HEK293T (cell line): ENCODE data around the gene ALDH6A1.

Experiments
- CTCF ChIA-PET: fragments of 350-600 bp; formaldehyde crosslinking; extraction: SDS; loops from one replicate; lab custom pipeline; 2021; ENCODE audit warnings: antibody characterized with exemption, inconsistent platforms; lab: Yijun Ruan, JAX
- POLR2A ChIA-PET: fragments of 350-600 bp; formaldehyde crosslinking; extraction: SDS; loops from one replicate; lab custom pipeline; 2020; ENCODE audit warnings: antibody characterized with exemption, inconsistent platforms; lab: Yijun Ruan, JAX
- DNase-seq: peaks from one replicate; pipeline ENCODE4 v3.0.0; 2012; ENCODE audit warnings: mixed read lengths; ENCODE audit errors: extremely low spot score
- ARNT ChIP-seq: fragments of 450-650 bp; IDR thresholded peaks from 2 replicates; pipeline ENCODE4 v1.6.1; 2017; ENCODE audit warnings: mild to moderate bottlenecking
- BHLHE40 ChIP-seq: fragments of 450-650 bp; IDR thresholded peaks from 2 replicates; pipeline ENCODE4 v1.6.1; 2016; ENCODE audit warnings: mild to moderate bottlenecking, moderate library complexity, borderline replicate concordance
- CTBP1 ChIP-seq: fragments of 450-650 bp; IDR thresholded peaks from 2 replicates; pipeline ENCODE4 v1.6.1; 2016; ENCODE audit warnings: borderline replicate concordance
- ELF4 ChIP-seq: fragments of 450-650 bp; IDR thresholded peaks from 2 replicates; pipeline ENCODE4 v1.6.1; 2017; ENCODE audit warnings: antibody characterized with exemption
- FOXA1 ChIP-seq: fragments of 450-650 bp; IDR thresholded peaks from 2 replicates; pipeline ENCODE4 v1.6.1; 2016; ENCODE audit warnings: mild to moderate bottlenecking
- FOXK2 ChIP-seq: fragments of 450-650 bp; IDR thresholded peaks from 2 replicates; pipeline ENCODE4 v1.6.1; 2016; ENCODE audit warnings: mild to moderate bottlenecking
- FOXM1 ChIP-seq: fragments of 450-650 bp; IDR thresholded peaks from 2 replicates; pipeline ENCODE4 v1.6.1; 2017; ENCODE audit warnings: mild to moderate bottlenecking, borderline replicate concordance
- HDGF ChIP-seq: fragments of 450-650 bp; IDR thresholded peaks from 2 replicates; pipeline ENCODE4 v1.6.1; 2017; ENCODE audit warnings: antibody characterized with exemption, borderline replicate concordance
- L3MBTL2 ChIP-seq: fragments of 450-650 bp; conservative IDR thresholded peaks from 2 replicates; pipeline ENCODE4 v1.6.1; 2016; ENCODE audit warnings: mild to moderate bottlenecking
- LEF1 ChIP-seq: fragments of 450-650 bp; IDR thresholded peaks from 2 replicates; pipeline ENCODE4 v1.6.1; 2017; ENCODE audit warnings: mild to moderate bottlenecking, borderline replicate concordance
- NFRKB ChIP-seq: fragments of 450-650 bp; IDR thresholded peaks from 2 replicates; pipeline ENCODE4 v1.6.1; 2016; ENCODE audit warnings: mild to moderate bottlenecking, moderate library complexity
- SP1 ChIP-seq: fragments of 450-650 bp; IDR thresholded peaks from 2 replicates; pipeline ENCODE4 v1.6.1; 2017
- SUZ12 ChIP-seq: fragments of 450-650 bp; IDR thresholded peaks from 2 replicates; pipeline ENCODE4 v1.6.1; 2016; ENCODE audit warnings: mild to moderate bottlenecking
- TARDBP ChIP-seq: fragments of 450-650 bp; IDR thresholded peaks from 2 replicates; pipeline ENCODE4 v1.6.1; 2016
- ZNF384 ChIP-seq: fragments of 450-650 bp; IDR thresholded peaks from 2 replicates; pipeline ENCODE4 v1.6.1; 2016
- TF ChIP-seq, protein P1 (sequence below): fragments of 450-650 bp; IDR thresholded peaks from 2 replicates; pipeline ENCODE4 v1.6.1; 2016

Gene ALDH6A1

GRCh38 chr14:74049876-74050495 is 34.3 kb downstream of the ALDH6A1 start:
- DNase-seq = no peak
- ChIA-PET CTCF (interaction anchor here (1.1 kb wide), 1 partner anchor 321 kb away, joined by 3 read pairs; no protein-coding TSS in a partner anchor), POLR2A (no interaction called here)
- TF ChIP-seq ZNF384 = no peak
- no peak for TF ChIP-seq HDGF
- no peak for TF ChIP-seq FOXA1
- TF ChIP-seq, protein P1, sequence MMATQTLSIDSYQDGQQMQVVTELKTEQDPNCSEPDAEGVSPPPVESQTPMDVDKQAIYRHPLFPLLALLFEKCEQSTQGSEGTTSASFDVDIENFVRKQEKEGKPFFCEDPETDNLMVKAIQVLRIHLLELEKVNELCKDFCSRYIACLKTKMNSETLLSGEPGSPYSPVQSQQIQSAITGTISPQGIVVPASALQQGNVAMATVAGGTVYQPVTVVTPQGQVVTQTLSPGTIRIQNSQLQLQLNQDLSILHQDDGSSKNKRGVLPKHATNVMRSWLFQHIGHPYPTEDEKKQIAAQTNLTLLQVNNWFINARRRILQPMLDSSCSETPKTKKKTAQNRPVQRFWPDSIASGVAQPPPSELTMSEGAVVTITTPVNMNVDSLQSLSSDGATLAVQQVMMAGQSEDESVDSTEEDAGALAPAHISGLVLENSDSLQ = no peak
- no peak for TF ChIP-seq SP1
- TF ChIP-seq CTBP1 = no peak
- TF ChIP-seq ELF4 = no peak
- TF ChIP-seq SUZ12 = no peak
- TF ChIP-seq L3MBTL2 = no peak
- no peak for TF ChIP-seq FOXK2

- ChIA-PET POLR2A (no interaction called here), CTCF (interaction anchor here (1.4 kb wide), 1 partner anchor 13 kb away, joined by 3 read pairs; no protein-coding TSS in a partner anchor)
- no peak for TF ChIP-seq BHLHE40
- no peak for TF ChIP-seq FOXA1
- peak; percentile 17 for DNase-seq
Observed at GRCh38 chr14:74048281-74048680, 36.0 kb downstream of the ALDH6A1 start.

DNA sequence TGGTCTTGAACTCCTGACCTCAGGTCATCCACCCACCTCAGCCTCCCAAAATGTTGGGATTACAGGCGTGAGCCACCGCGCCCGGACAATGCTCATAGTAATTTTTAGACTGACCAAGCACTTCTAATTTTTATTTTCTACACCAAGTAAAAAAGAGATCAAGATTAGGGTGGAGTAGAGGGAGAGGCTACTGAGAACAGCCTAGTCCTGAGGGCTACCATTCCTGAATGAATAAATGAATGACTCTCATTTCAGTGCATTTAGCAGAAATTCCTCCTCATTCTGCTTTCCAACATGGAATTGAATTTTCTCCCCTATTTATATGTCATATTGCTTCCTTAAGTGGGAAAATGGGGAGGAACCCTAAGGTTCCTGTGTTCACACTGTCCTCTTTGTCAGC is 38.7 kb downstream of the ALDH6A1 start:
- TF ChIP-seq ZNF384 (no peak), ARNT (no peak), ELF4 (no peak), FOXK2 (no peak), TARDBP (no peak), SUZ12 (no peak), LEF1 (no peak)
- TF ChIP-seq, protein P1 = no peak
- CTCF ChIA-PET = no interaction called here
- DNase-seq = no peak
- POLR2A ChIA-PET = no interaction called here

DNA sequence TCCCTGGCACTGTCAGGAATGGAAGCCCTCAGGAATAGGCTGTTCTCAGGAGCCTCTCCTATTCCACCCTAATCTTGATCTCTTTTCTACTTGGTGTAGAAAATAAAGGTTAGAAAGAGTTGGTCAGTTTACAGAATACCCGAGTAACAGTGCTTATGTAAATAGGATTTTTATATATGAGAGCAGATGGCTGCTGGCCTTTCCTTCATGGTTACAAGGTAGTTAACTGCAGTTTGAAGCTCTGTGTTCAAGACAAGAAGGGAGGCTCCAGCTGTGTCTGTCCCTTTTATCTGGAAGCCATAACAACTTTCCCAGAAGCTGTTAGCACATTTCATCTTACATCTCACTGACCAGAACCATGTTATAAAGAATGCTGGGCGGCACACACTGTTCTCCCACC is 42.0 kb downstream of the ALDH6A1 start:
- ChIA-PET POLR2A (no interaction called here), CTCF (no interaction called here)
- no peak for TF ChIP-seq HDGF
- no peak for TF ChIP-seq ZNF384
- TF ChIP-seq FOXK2 = no peak
- TF ChIP-seq, protein P1 = no peak
- TF ChIP-seq FOXA1 = no peak
- no peak for TF ChIP-seq BHLHE40
- TF ChIP-seq FOXM1 = no peak
- no peak for TF ChIP-seq TARDBP
- no peak for TF ChIP-seq NFRKB
- TF ChIP-seq SP1 = no peak
- no peak for TF ChIP-seq L3MBTL2
- no peak for TF ChIP-seq ELF4
- no peak for TF ChIP-seq SUZ12
- TF ChIP-seq LEF1 = no peak
- TF ChIP-seq CTBP1 = no peak
- DNase-seq = no peak

- TF ChIP-seq SUZ12 (no peak), ARNT (no peak), FOXK2 (no peak), LEF1 (no peak), BHLHE40 (no peak), ZNF384 (no peak), FOXM1 (no peak), L3MBTL2 (no peak), CTBP1 (no peak), TARDBP (no peak), SP1 (no peak), NFRKB (no peak), FOXA1 (no peak), HDGF (no peak)
- TF ChIP-seq, protein P1 = no peak
- ChIA-PET CTCF (interaction anchor here (0.7 kb wide), 1 partner anchor 309 kb away, joined by 4 read pairs; no protein-coding TSS in a partner anchor), POLR2A (no interaction called here)
- DNase-seq = peak; percentile 33
Observed at GRCh38 chr14:74038020-74038859, 46.0 kb downstream of the ALDH6A1 start.
